Stimulated activated CD8-positive, alpha-beta memory T cell treated with anti-CD3 and anti-CD28 coated beads, Interleukin-15, amount 100 ng/mL, for 24 hours (primary cell): Measurements from ENCODE around the gene RPIA.

Source experiments
- DNase-seq: peaks from one replicate; pipeline ENCODE4 v3.0.0-alpha.2; 2020; ENCODE audit warnings: low read depth

Gene RPIA

GRCh38 chr2:88686320-88686719 lies 5.2 kb upstream of the RPIA start:
- no peak for DNase-seq

DNA sequence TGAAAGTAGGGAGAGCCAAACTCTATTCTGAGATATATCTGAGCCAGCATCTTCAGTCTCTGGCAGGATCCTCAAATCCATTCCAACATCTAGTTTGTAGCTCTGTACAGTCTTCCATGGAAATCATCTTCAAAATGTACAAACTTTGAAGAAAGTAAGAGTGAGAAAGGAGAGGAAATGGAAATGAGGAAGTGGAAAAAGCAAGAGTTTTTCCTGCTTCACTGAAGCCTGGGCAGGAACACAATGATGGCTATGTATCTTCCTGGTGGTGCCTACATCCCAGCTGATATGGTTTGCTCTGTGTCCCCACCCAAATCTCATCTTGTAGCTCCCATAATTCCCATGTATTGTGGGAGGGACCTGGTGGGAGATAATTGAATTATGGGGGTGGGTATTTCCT lies 4.1 kb upstream of the RPIA start:
- no peak for DNase-seq

GRCh38 chr2:88690591-88691338 lies 708 bp upstream of the RPIA start:
- DNase-seq = no peak

GRCh38 chr2:88692187-88692586 lies 714 bp downstream of the RPIA start:
- peak; percentile 5 for DNase-seq

GRCh38 chr2:88693911-88694414 lies 2.5 kb downstream of the RPIA start:
- no peak for DNase-seq

DNA sequence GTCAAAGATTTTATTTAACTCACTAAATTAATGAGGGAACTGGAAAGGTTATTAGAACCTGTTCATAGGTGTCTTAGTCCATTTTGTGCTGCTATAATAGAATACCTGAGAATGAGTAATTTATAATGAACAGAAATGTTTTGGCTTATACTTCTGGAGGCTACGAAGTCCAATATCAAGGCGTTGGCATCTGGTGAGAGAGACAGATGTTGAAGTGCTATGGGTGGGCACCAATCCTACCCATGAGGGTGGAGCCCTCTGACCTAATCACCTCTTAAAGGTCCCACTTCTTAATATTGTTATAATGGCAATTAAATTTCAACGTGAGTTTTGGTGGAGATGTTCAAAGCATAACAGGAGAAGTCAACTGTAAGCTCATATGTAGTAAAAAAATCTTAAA lies 5.1 kb downstream of the RPIA start:
- no peak for DNase-seq

- no peak for DNase-seq
Observed at GRCh38 chr2:88697370-88698026, 6.0 kb downstream of the RPIA start.

DNA sequence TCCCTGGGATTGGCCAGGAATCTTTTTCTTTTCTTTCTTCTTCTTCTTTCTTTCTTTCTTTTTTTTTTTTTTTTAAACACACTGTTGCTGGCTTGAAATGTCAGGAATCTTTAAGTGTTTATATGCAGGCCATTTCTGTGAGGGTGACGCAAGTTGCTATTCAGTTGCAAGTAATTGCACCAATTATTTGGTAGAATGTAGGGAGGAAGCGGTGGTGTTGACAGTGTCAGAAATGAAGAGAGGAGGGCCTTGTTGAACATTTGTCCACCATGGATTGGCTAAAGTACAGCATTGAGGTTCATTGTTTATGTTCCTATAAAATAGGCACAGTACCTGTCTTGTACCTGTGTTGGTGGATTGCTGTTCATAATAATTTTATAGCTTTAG lies 6.5 kb downstream of the RPIA start:
- DNase-seq = no peak

GRCh38 chr2:88698498-88699233 lies 7.2 kb downstream of the RPIA start:
- no peak for DNase-seq

- no peak for DNase-seq
Observed at GRCh38 chr2:88707003-88707402, 15.5 kb downstream of the RPIA start.

- no peak for DNase-seq
Observed at GRCh38 chr2:88709181-88709631, 17.7 kb downstream of the RPIA start.

DNA sequence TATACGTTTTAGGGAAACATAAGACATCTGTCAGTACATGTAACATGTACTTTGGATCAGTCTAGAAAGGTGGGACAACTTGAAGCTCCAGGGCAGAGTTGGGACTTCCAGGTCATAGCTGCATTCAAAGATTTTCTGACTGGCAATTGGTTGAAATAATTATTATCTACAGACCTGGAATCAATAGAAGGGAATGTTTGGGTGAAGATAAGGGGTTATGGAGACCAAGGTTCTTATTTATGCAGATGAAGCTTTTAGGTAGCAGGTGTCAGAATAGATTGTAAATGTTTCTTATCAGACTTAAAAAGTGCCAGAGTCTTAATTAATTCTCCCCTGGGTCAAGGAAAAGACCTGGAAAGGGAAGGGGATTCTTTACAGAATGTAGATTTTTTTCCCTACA lies 19.8 kb downstream of the RPIA start:
- no peak for DNase-seq

GRCh38 chr2:88711897-88712296 lies 20.4 kb downstream of the RPIA start:
- no peak for DNase-seq

GRCh38 chr2:88713408-88713807 lies 21.9 kb downstream of the RPIA start:
- DNase-seq = no peak

- DNase-seq = no peak
Observed at GRCh38 chr2:88714667-88715066, 23.2 kb downstream of the RPIA start.

- DNase-seq = no peak
Observed at GRCh38 chr2:88720399-88720798, 28.9 kb downstream of the RPIA start.

- DNase-seq = no peak
Observed at GRCh38 chr2:88721268-88721667, 29.8 kb downstream of the RPIA start.

DNA sequence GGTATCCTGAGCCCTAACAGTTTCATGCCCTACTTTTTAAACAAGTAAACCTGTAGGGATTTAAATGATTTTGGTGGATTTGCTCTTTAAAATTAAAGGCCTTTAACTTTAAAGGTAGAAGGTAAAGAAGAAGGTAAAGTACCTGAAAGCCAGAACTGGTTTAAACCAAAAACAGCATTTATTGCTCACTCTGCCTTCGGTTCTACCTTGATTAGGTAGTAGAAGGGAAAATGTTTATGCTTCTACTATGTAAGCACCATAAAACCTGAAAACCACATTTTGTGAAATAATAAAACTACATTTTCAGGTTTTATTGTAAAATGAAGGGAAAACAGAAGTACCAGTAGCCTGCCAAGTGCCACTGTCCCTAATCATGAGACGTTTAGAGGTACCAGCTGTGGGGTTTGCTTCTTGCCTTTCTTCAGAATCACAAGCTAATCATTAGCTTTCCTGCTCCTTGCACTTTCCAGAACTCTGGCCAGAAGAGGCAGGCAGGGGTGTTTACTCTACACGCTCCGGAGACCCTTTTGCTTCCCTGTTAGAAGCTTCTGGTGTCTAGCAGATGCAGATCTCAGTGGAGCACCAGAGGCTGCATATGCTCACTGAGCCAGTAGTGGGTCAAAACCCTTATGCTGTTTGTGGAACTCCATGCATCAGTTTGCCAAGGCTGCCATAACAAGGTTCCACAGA lies 33.3 kb downstream of the RPIA start:
- DNase-seq = no peak

DNA sequence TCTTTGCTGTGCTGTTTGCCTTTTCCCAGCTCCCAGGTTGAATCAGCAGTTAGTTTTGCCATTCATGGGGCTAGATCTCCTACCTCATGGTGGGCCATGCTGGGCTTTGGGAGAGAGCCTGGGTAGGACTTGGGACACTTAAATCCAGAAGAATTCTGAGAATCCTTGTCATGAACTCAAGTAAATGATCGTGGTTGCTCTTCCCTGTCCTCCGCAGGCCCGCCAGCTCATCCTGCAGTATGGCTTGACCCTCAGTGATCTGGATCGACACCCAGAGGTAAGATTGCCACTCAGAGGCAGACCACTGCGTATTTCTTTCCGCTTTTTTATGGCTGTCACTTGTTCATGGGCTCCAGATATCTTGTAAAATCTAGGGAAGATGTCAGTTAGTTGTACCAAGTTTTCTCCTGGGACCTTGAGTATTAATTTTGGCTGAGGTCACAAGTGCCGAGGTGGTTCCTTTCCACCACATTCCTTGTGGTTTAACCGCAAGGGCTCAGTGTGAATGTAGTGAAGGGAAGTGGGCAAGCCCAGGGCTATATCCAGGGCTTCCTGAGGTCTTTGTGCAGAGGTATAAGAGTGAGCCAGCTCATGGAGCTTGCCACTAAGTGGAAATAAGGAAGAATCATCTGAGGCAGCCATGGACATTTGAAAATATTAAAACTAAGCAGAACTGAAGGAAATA lies 37.7 kb downstream of the RPIA start:
- no peak for DNase-seq

DNA sequence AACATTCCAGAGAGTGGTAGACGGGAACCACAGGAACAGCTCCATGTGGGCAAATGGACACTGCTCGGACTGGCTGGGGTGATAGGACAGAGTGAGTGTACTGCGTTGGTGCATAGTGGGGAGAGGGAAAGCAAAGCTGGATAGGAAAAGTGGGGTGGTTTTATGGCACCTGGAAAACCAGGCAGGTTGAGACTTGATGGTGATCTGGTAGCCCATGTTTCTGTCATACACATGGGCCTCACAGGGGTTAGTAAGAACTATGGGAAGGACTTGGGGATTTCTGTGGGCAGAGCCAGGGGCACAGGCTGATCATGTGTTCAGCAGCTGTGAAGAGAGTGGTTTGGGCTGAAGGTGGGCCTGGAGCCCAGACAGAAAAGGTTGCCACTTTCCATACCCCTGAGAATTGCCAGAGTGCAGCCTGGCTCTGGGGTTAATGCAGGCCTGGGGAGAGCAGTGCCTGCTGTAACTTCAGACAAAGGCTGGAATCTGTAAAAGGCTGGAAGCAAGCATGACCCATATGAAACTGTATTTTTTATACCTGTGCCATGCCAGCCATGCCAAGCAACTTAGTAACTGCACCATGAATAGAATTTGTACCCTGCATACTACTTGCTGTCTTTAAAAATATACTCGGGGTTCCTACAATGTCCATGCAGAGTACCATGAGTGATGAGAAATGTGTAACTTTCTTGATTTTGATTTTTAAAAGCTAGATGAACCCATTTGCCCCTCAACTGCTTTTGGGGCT lies 41.9 kb downstream of the RPIA start:
- DNase-seq = no peak

- DNase-seq = no peak
Observed at GRCh38 chr2:88735133-88735532, 43.7 kb downstream of the RPIA start.
